ENCODE data around the gene SLC5A2. TPM values are rescaled to one million over a fixed set of nuclear protein-coding genes. Genes with fewer than 3 reads are reported as not detected.
A peak's percentile ranks its signal among the peaks of the same experiment; 100 is the strongest.

The SLC5A2 gene
- total RNA-seq, 1 donor from 2014 or later: 0.53 TPM

GRCh38 chr16:31461201-31461920 lies 21.6 kb upstream of the SLC5A2 start:
- peak in 1 of 2 donors; percentile 55 for DNase-seq (ENCODE audit: low spot score in 2 of 2)
- TF ChIP-seq, protein P1, sequence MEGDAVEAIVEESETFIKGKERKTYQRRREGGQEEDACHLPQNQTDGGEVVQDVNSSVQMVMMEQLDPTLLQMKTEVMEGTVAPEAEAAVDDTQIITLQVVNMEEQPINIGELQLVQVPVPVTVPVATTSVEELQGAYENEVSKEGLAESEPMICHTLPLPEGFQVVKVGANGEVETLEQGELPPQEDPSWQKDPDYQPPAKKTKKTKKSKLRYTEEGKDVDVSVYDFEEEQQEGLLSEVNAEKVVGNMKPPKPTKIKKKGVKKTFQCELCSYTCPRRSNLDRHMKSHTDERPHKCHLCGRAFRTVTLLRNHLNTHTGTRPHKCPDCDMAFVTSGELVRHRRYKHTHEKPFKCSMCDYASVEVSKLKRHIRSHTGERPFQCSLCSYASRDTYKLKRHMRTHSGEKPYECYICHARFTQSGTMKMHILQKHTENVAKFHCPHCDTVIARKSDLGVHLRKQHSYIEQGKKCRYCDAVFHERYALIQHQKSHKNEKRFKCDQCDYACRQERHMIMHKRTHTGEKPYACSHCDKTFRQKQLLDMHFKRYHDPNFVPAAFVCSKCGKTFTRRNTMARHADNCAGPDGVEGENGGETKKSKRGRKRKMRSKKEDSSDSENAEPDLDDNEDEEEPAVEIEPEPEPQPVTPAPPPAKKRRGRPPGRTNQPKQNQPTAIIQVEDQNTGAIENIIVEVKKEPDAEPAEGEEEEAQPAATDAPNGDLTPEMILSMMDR (IDR thresholded peaks at IDR 0.05): no peak
- no peak overlapping the region for H3K4me3 ChIP-seq
- no peaks in the 10 kb centered on the region for H3K9me3 ChIP-seq
- peak overlapping the region in 1 of 2 donors; percentile 86 for H3K27ac ChIP-seq
- no peaks in the 10 kb centered on the region for H3K27me3 ChIP-seq
- H3K4me1 ChIP-seq: peaks cover 20 to 26% of the 10 kb centered on the region in 2 donors
- intact Hi-C loops (cut with DNase I): no loop called here
- peaks cover 32 to 42% of the 10 kb centered on the region in 2 donors for H3K36me3 ChIP-seq

DNA sequence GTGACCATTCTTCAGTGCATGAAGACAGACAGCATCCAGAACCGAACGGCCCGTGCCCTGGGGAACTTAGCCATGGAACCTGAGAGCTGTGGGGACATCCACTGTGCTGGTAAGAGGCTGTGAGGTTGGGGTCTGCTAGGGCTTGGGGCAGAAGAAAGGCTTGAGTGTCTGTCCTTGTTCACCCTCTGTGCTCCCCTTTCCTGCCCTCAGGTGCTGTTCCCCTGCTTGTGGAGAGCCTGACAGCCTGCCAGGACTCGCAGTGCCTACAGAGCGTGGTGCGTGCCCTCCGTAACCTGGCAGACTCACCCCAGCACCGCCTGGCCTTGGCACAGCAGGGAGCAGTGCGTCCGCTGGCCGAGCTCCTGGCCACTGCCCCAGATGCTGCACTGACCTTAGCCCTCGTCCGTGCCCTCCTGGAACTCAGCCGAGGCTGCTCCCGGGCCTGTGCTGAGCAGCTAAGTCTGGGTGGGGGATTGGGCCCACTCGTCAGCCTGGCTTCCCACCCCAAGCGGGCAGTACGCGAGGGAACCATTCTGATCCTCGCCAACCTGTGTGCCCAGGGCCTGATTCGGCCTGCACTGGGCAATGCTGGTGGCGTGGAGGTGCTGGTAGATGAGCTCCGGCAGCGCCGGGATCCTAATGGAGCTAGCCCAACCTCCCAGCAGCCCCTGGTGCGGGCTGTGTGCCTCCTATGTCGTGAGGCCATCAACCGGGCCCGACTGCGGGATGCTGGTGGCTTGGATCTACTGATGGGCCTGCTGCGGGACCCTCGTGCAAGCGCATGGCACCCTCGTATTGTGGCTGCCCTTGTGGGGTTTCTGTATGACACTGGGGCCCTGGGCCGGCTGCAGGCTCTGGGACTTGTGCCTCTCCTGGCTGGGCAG lies 20.8 kb upstream of the SLC5A2 start:
- Histone ChIP-seq H3K27me3 (no peaks in the 10 kb centered on the region), H3K36me3 (peaks cover 35 to 49% of the 10 kb centered on the region in 2 donors), H3K4me1 (peaks cover 13 to 18% of the 10 kb centered on the region in 2 donors), H3K4me3 (no peak overlapping the region), H3K9me3 (no peaks in the 10 kb centered on the region), H3K27ac (no peak overlapping the region)
- intact Hi-C loops (cut with DNase I): no loop called here
- TF ChIP-seq, protein P1 (IDR thresholded peaks at IDR 0.05): no peak
- peak in 1 of 2 donors; percentile 62 for DNase-seq (ENCODE audit: low spot score in 2 of 2)

DNA sequence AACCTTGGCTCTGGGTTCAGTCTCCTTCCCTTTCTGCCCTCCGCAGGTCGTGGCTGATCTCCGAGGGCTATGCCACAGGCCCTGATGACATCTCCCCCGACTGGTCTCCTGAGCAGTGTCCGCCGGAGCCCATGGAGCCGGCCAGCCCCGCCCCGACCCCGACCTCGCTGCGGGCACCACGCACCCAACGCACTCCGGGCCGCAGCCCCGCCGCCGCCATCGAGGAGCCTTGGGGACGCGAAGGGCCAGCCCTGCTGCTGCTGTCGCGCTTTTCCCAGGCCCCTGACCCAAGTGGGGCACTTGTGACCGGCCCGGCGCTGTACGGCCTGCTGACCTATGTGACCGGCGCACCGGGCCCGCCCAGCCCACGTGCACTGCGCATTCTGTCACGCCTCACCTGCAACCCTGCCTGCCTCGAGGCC lies 18.6 kb upstream of the SLC5A2 start:
- H3K4me1 ChIP-seq: peaks cover 5 to 7% of the 10 kb centered on the region in 2 donors
- no peaks in the 10 kb centered on the region for H3K9me3 ChIP-seq
- H3K27ac ChIP-seq: no peak overlapping the region
- TF ChIP-seq, protein P1 (IDR thresholded peaks at IDR 0.05): no peak
- H3K27me3 ChIP-seq: no peaks in the 10 kb centered on the region
- H3K36me3 ChIP-seq: peaks cover 35 to 50% of the 10 kb centered on the region in 2 donors
- no peak overlapping the region for H3K4me3 ChIP-seq
- intact Hi-C loops (cut with DNase I): no loop called here
- peak in 1 of 2 donors; percentile 54 for DNase-seq (ENCODE audit: low spot score in 2 of 2)

DNA sequence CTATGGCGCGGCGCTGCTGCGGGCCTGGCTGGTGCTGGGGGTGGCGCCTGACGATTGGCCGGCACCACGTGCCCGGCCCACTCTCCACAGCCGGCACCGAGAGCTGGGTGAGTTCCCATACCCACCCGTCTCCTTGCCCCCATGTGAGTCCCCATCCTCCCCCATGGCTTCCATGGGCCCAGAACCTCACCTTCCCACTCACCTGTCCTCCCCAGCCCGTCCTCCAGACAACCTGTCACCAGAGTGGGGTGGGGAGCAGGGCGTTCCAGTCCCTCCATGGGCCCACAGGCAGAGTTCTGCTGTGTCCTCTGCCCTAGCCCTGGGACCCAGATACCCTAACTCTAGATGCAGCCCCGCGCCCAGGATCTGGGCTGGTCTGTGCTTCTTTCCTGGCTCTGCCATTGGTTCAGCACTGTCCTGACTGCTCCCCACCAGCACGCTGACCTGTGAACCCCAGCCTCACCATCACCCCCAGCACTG lies 18.1 kb upstream of the SLC5A2 start:
- Histone ChIP-seq H3K27me3 (no peaks in the 10 kb centered on the region), H3K27ac (no peak overlapping the region), H3K4me3 (no peak overlapping the region), H3K9me3 (no peaks in the 10 kb centered on the region), H3K4me1 (peaks cover 5 to 7% of the 10 kb centered on the region in 2 donors), H3K36me3 (peaks cover 35 to 50% of the 10 kb centered on the region in 2 donors)
- intact Hi-C loops (cut with DNase I): no loop called here
- no peak for DNase-seq (ENCODE audit: low spot score in 2 of 2)
- TF ChIP-seq, protein P1 (IDR thresholded peaks at IDR 0.05): no peak

DNA sequence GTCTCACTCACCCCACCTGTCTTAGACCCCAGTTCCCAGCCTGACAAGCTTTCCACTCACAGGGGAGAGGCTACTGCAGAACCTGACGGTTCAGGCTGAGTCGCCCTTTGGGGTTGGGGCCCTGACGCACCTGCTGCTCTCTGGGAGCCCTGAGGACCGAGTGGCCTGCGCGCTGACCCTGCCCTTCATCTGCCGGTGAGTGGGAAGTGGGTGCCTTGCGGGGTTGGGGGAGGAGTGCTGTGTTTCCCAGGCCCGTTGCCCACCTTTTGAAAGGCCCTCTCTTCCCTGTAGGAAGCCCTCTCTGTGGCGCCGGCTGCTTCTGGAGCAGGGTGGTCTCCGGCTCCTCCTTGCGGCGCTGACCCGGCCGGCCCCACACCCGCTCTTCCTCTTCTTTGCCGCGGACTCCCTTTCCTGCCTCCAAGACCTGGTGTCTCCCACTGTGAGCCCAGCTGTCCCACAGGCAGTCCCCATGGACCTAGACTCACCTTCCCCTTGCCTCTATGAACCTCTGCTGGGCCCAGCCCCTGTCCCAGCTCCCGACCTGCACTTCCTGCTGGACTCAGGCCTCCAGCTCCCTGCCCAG lies 17.0 kb upstream of the SLC5A2 start:
- TF ChIP-seq, protein P1 (IDR thresholded peaks at IDR 0.05): no peak
- H3K27ac ChIP-seq: no peak overlapping the region
- H3K9me3 ChIP-seq: no peaks in the 10 kb centered on the region
- intact Hi-C loops (cut with DNase I): no loop called here
- peaks cover 35 to 50% of the 10 kb centered on the region in 2 donors for H3K36me3 ChIP-seq
- DNase-seq (ENCODE audit: low spot score in 2 of 2): no peak
- H3K4me3 ChIP-seq: no peak overlapping the region
- H3K27me3 ChIP-seq: no peaks in the 10 kb centered on the region
- H3K4me1 ChIP-seq: peaks cover 0 to 11% of the 10 kb centered on the region in 2 donors

All from ascending aorta (tissue), 2 donors.